ENCODE results near the gene SUMF2.
"Not testable (repeated sequence)": the region's sequence is repeated elsewhere in the genome, so short reads cannot be mapped to it uniquely, and the experiment has no call there.

Gene SUMF2

DNA sequence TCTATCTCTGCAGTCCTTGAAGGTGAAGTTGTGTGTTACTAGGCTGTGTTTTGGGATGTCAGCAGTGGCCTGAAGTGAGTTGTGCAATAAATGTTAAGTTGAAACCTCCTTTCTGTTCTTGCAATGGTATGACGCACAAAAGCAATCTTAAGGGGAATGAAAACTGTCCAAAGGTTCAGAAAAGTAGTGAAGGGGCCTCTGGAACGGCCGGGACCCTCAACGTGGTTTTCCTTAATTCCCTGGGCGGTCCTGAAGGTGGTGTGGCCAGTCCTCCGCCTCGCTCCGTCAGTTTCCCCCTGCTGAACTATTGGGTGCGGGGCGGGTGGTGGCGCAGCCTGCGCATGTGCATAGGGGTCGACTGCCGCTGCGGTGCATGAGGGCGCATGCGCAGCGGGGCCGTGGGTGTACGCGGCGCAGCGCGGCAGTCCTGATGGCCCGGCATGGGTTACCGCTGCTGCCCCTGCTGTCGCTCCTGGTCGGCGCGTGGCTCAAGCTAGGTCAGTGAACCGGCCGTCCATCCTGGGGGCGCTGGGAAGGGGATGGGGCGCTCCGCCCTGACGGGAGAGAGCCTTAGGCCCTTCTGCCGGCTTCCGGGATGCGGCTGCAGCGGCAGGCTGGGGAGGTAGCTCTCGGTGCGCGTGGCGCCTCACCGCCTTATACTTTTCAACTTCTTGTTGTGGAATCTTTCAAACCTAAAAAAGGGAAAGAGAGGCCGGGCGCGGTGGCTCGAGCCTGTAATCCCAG, at the start of gene SUMF2:
TSS of gene SUMF2 (plus strand) at position 405 of the 744 bp plus-strand sequence. CDS start at position 431, 26 bp downstream.
- peak within 1 kb of the TSS; percentile 97 for H3K27ac Mint-ChIP-seq
- H3K36me3 Mint-ChIP-seq = peaks cover 23% of the 10 kb centered on the region
- H3K9me3 Mint-ChIP-seq = no peaks in the 10 kb centered on the region
- no peaks in the 10 kb centered on the region for H3K27me3 Mint-ChIP-seq
- H3K4me1 Mint-ChIP-seq = peaks cover 38% of the 10 kb centered on the region
- peak within 1 kb of the TSS; percentile 93 for H3K4me3 Mint-ChIP-seq

DNA sequence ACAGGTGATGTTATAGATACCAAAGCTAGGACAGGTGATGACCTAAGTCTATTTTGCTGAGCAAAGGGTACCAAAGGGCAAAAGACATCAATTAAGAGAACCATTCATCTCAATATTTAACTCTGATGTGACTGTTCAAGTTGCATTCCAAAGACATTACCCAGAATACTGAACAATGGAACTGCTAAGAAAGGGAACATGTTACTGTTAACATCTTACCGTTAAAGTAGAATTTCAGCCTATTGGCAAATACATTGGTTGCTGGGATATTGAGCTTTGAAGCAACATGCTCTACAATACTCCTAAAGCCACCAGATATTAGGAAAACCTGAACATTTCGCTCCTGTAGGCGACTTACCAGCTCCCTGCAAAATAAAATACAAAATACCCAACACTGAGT, 47.1 kb upstream of the SUMF2 start:
- H3K9me3 Mint-ChIP-seq, H3K4me3 Mint-ChIP-seq, H3K4me1 Mint-ChIP-seq, H3K27ac Mint-ChIP-seq, H3K36me3 Mint-ChIP-seq, H3K27me3 Mint-ChIP-seq: not testable (repeated sequence)

DNA sequence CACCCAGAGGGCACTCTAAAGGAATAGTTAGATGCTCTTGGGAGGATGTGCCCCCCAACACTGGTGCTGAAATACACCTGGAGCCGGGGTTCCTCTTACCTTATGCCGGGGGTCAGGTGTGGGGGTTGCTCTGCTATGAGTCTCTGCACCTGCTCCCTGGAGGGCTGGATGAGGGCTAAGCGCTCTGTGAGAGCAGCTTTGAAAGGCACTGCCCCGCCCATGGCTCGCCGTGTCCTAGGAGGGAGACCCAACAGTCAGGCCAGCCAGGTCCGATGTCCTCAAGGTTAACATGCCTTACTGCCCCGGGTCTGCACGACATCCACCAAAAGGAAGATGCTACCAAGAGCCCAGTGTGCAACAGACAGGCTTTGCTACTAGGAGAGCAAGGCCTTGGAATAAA, 44.6 kb upstream of the SUMF2 start:
- no peaks in the 10 kb centered on the region for H3K27me3 Mint-ChIP-seq
- H3K36me3 Mint-ChIP-seq = peaks cover 4% of the 10 kb centered on the region
- no peak overlapping the region for H3K4me3 Mint-ChIP-seq
- H3K9me3 Mint-ChIP-seq = no peaks in the 10 kb centered on the region
- no peaks in the 10 kb centered on the region for H3K4me1 Mint-ChIP-seq
- no peak overlapping the region for H3K27ac Mint-ChIP-seq

DNA sequence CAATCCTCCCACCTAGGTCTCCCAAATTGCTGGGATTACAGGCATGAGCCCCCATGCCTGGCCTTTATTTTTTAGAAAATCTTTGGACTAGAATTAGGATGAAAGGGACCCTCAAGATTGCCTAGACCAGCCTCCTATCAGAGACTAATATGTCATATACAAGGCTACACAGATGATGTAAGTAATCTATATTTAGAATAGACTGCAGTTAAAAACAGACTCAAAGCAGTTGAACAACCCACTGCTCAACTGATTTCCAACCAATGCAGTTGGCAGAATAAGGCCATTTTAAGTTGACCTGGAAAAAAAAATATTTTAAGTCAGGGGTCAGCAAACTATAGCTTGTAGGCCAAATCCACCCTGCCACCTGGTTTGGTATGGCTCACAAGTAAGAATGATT, 40.6 kb upstream of the SUMF2 start:
- H3K9me3 Mint-ChIP-seq = no peaks in the 10 kb centered on the region
- no peak overlapping the region for H3K4me3 Mint-ChIP-seq
- peaks cover 3% of the 10 kb centered on the region for H3K36me3 Mint-ChIP-seq
- no peaks in the 10 kb centered on the region for H3K27me3 Mint-ChIP-seq
- H3K27ac Mint-ChIP-seq = no peak overlapping the region
- H3K4me1 Mint-ChIP-seq = no peaks in the 10 kb centered on the region

DNA sequence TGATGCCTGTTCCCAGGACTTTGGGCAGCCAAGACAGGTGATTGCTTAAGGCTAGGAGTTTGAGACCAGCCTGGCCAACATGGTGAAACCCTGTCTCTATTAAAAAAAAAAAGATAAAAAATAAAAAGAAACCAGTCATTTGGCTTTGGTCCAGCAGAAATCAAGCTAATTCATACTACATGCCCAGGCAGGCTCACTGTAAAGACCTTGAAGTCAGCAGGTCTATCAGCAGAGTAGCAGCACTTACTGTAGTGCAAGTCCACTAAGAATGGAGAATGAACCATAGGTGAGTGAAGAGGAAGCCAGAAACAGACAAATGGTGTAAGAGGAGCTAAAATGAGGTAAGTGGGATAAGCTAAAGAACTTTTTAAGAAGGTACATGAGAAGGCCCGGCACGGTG, 37.5 kb upstream of the SUMF2 start:
- Mint-ChIP-seq H3K27me3 (no peaks in the 10 kb centered on the region), H3K36me3 (peaks cover 2% of the 10 kb centered on the region), H3K4me1 (no peaks in the 10 kb centered on the region), H3K9me3 (no peaks in the 10 kb centered on the region), H3K27ac (no peak overlapping the region), H3K4me3 (no peak overlapping the region)

DNA sequence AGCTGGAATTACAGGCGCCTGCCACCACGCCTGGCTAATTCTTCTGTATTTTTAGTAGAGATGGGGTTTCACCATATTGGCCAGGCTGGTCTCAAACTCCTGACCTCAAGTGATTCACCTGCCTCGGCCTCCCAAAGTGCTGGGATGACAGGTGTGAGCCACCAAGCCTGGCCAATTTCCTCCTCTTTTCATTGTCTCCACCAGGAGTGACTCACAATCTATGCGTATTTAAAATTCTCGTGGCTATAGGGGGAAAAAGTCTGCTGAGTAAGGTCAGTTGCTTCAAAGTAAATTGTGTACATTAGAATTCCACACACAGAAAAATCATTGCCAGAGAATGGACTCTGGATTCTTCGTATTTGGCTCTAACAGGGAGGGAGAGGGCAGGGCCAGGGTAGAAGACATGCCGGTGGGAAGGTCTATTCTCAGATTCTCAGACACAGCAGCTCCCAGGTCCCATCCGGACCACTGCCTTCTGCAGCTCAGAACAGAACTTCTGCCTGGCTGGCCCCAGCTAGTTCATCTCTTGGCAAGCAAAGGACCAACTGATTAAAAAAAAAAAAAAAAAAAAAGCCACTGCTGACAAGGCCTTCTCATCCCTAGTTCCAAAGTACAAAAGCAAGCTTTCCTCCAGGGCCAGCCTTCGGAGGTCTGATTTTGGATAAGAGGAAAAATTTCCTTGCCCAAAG, 35.0 kb upstream of the SUMF2 start:
- H3K4me3 Mint-ChIP-seq = no peak overlapping the region
- peaks cover 11% of the 10 kb centered on the region for H3K4me1 Mint-ChIP-seq
- no peaks in the 10 kb centered on the region for H3K27me3 Mint-ChIP-seq
- H3K9me3 Mint-ChIP-seq = no peaks in the 10 kb centered on the region
- H3K36me3 Mint-ChIP-seq = peaks cover 3% of the 10 kb centered on the region
- H3K27ac Mint-ChIP-seq = no peak overlapping the region

DNA sequence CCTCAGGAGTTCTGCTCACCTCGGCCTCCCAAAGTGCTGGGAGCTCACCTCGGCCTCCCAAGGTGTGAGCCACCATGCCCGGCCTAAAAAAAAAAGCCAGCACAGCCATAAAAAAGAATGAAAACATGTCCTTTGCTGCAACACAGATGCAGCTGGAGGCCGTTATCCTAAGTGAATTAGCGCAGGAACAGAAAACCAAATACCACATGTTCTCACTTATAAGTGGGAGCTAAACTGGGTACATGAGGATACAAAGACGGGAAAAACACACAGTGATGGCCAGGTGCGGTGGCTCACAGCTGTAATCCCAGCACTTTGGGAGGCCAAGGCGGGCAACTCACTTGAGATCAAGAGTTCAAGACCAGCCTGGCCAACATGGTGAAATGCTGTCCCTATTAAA, 33.7 kb upstream of the SUMF2 start:
- Mint-ChIP-seq H3K27ac (no peak overlapping the region), H3K4me3 (no peak overlapping the region)

DNA sequence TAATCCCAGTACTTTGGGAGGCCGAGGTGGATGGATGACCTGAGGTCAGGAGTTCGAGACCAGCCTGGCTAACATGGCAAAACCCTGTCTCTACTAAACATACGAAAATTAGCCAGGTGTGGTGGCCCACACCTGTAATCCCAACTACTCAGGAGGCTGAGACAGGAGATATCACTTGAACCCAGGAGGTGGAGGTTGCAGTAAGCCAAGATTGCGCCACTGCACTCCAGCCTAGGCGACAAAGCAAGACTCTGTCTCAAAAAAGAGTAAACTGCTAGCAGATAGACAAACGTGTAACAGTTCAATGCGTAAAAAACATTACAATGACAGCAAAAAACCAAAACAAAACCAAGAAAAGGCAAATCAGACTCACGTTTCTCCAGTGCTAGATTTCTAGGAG, 32.5 kb upstream of the SUMF2 start:
- Mint-ChIP-seq H3K4me1 (peaks cover 11% of the 10 kb centered on the region), H3K27ac (peak overlapping the region; percentile 43), H3K4me3 (peak overlapping the region; percentile 32)
- H3K27me3 Mint-ChIP-seq, H3K9me3 Mint-ChIP-seq, H3K36me3 Mint-ChIP-seq: not testable (repeated sequence)

More for the DNA sequence above, 33.7 kb upstream of the SUMF2 start:
- H3K27me3 Mint-ChIP-seq = no peaks in the 10 kb centered on the region
- no peaks in the 10 kb centered on the region for H3K9me3 Mint-ChIP-seq
- peaks cover 3% of the 10 kb centered on the region for H3K36me3 Mint-ChIP-seq
- H3K4me1 Mint-ChIP-seq = peaks cover 11% of the 10 kb centered on the region

DNA sequence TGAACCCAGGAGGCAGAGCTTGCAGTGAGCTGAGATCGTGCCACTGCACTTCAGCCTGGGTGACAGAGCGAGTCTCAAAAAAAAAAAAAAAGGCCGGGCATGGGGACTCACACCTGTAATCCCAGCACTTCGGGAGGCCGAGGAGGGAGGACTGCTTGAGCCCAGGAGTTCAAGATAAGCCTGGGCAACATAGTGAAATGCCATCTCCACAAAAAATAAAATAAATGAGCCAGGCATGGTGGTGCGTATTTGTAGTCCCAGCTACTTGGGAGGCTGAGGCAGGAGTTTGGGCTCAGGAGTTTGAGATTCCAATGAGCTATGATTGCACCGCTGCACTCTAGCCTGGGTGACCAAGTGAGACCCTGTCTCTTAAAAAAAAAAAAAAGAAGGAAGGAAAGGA, 31.5 kb upstream of the SUMF2 start:
- Mint-ChIP-seq H3K4me3 (peak overlapping the region; percentile 32), H3K4me1 (peaks cover 11% of the 10 kb centered on the region)
- not testable (repeated sequence) for H3K9me3 Mint-ChIP-seq, H3K27ac Mint-ChIP-seq, H3K36me3 Mint-ChIP-seq, H3K27me3 Mint-ChIP-seq

DNA sequence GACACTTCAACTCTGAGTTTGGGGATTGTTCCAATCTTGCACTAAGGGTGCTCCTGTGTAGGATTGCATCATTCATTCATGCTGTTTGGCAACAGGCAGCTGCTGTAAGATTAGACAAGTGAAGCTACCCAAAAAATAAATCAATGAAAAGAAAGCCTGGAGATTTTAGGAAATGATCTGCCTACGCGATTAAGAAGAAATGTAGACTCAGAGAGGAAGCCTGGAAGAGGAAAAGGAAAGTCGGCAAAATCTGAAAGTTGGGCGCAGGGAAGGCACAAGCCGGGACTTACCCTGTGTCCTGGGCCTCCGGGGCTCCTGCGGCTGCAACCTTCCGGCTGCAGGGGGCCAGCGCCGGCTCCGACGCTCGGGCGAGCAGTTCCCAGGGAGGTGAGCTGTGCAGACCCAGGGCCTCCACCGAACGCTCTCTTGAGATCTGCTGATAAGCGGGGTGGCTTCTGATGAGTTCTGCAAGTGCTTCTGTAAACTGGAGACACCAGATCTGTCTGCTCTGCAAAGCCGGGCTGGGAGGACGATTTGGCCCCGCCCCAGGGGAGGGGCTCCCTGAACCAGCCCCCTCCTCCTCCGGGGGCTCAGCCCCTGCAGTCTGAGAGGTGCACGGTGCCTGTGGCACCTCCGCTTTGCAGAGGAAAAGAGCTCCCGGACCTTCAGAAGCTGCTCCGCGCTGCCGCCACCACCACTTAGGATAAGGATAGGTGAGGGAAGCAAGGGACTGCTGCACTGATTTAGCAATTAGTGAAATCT, 30.2 kb upstream of the SUMF2 start:
- H3K4me3 Mint-ChIP-seq = peak overlapping the region; percentile 90
- H3K27me3 Mint-ChIP-seq = no peaks in the 10 kb centered on the region
- peak overlapping the region; percentile 66 for H3K27ac Mint-ChIP-seq
- H3K9me3 Mint-ChIP-seq = no peaks in the 10 kb centered on the region
- H3K36me3 Mint-ChIP-seq = peaks cover 2% of the 10 kb centered on the region
- H3K4me1 Mint-ChIP-seq = peaks cover 11% of the 10 kb centered on the region

DNA sequence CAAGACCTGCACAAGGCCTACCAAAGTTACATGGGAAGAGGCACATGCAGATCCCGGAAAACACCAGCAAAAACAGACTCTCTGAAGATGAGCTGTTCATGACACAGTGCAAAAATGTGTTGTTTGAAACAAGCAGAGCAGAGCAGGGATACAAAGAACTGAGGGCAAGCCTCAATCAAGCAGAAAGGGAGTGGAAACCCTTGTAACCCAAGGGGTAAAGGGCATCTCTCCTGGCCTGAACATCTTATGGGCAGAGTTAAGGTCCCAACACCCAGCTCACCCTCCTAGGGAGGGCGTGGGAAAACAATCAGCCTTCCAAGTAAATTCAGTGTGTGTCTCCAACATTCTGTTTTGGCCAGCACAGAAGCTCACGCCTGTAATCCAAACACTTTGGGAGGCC, 23.4 kb upstream of the SUMF2 start:
- Mint-ChIP-seq H3K27ac (no peak overlapping the region), H3K9me3 (no peaks in the 10 kb centered on the region), H3K4me3 (no peak overlapping the region), H3K4me1 (no peaks in the 10 kb centered on the region), H3K36me3 (peaks cover 5% of the 10 kb centered on the region), H3K27me3 (no peaks in the 10 kb centered on the region)

DNA sequence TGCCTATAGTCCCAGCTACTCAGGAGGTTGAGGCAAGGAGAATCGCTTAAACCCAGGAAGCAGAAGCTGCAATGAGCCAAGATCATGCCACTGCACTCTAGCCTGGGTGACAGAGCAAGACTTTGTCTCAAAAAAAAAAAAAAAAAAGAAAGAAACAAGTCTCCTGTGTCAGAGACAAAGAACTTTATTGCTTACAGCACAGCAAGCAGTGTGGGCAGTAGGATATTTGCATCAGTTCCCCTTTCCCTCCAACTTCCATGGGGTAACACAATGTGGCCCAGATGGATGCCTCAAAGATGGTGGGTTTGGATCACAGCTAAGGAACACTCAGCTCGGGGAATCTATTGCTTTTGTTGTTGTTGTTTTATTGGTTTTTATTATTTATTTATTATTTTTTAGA, 18.3 kb upstream of the SUMF2 start:
- not testable (repeated sequence) for H3K4me3 Mint-ChIP-seq, H3K27me3 Mint-ChIP-seq, H3K36me3 Mint-ChIP-seq, H3K27ac Mint-ChIP-seq, H3K9me3 Mint-ChIP-seq
- peaks cover 13% of the 10 kb centered on the region for H3K4me1 Mint-ChIP-seq

DNA sequence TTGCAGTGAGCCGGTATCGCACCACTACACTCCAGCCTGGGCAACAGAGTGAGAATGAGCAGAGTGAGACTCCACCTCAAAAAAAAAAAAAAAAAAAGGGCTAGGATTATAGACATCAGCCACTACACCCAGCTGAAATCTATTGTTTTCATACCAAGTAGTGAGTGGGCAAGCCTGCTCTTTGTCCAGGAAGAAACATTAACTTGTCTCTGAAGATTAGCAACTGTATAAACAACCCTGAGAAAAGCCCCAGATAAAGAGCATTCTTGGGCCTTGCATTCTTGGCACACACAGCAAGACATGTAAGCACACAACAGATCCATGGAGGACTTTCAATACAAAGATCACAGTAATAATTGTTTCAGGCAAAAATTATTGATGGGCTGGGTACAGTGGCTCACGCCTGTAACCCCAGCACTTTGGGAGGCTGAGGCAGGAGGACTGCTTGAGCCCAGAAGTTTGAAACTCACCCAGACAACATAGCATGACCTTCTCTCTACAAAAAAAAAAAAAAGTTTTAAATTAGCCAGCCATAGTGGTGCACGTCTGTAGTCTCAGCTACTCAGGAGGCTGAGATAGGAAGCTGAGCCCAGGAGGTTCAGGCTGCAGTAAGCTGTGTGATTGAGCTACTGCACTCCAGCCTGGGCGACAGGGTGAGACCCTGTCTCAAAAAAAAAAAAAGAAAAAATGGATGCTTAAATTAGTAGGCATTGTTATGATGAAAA, 17.2 kb upstream of the SUMF2 start:
- H3K36me3 Mint-ChIP-seq = peaks cover 4% of the 10 kb centered on the region
- H3K9me3 Mint-ChIP-seq = no peaks in the 10 kb centered on the region
- H3K27ac Mint-ChIP-seq = no peak overlapping the region
- H3K4me3 Mint-ChIP-seq = no peak overlapping the region
- peaks cover 13% of the 10 kb centered on the region for H3K4me1 Mint-ChIP-seq
- no peaks in the 10 kb centered on the region for H3K27me3 Mint-ChIP-seq

DNA sequence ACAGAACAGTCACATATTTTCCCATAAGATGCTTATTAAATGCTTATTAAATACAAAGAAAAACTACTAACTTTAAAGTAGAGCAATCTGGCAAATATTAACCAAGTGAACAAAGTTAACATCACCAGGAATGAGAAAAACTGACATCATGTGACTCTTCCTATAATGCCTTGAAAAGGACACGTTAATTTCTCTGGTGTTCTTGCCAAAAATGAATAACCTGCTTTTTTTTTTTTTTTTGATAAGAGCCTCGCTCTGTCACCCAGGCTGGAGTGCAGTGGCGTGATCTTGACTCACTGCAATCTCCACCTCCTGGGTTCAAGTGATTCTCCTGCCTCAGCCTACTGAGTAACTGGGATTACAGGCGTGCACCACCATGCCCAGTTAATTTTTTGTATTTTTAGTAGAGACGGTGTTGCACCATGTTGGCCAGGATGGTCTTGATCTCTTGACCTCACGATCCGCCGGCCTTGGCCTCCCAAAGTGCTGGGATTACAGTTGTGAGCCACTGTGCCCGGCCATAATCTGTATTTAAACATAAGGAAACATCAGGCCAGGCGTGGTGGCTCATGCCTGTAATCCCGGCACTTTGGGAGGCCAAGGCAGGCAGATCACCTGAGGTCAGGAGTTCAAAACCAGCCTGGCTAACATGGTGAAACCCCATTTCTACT, 16.5 kb upstream of the SUMF2 start:
- not testable (repeated sequence) for H3K36me3 Mint-ChIP-seq, H3K27me3 Mint-ChIP-seq, H3K27ac Mint-ChIP-seq, H3K9me3 Mint-ChIP-seq, H3K4me3 Mint-ChIP-seq
- peaks cover 13% of the 10 kb centered on the region for H3K4me1 Mint-ChIP-seq

DNA sequence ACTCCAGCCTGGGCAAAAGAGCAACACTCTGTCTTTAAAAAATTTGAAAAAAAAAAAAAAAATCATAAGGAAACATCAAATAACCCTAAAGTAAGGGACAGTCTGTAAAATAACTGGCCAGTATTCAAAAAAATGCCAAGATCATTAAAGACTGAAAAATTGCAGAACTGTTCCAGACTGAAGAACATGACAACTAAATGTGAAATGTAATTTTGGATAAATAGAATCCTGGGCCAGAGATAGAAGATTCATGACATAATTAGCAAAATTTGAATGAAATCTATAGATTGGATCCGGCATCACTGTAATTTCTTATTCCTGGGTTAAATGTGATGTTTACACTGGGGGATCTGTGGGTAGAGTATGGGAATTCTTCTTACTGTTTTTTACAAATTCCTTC, 15.8 kb upstream of the SUMF2 start:
- no peak overlapping the region for H3K4me3 Mint-ChIP-seq
- H3K36me3 Mint-ChIP-seq = peaks cover 2% of the 10 kb centered on the region
- H3K4me1 Mint-ChIP-seq = peaks cover 18% of the 10 kb centered on the region

More for the DNA sequence above, 15.8 kb upstream of the SUMF2 start:
- Mint-ChIP-seq H3K27ac (no peak overlapping the region), H3K9me3 (no peaks in the 10 kb centered on the region), H3K27me3 (no peaks in the 10 kb centered on the region)

All from activated naive CD4-positive, alpha-beta T cell treated with anti-CD3 and anti-CD28 coated beads, Interleukin-2, amount 50 U/mL, for 24 hours (primary cell).